ENCODE data around the gene BCS1L.

GRCh38 chr2:218703341-218703740, 43.9 kb downstream of the BCS1L start:
- no peak for TF ChIP-seq REST (IDR thresholded peaks at IDR 0.05; ENCODE audit: insufficient read depth in 1 of 2, low read depth in 2 of 2, low read length in 2 of 2)
- no peak for TF ChIP-seq POLR2AphosphoS5 (IDR thresholded peaks at IDR 0.05; ENCODE audit: low read depth, low read length)
- no peak for TF ChIP-seq TAF1 (IDR thresholded peaks at IDR 0.05; ENCODE audit: borderline replicate concordance, insufficient read depth, low read length)
